Urinary bladder (tissue), 4 donors: ENCODE measurements around the gene SIM1. TPM values are rescaled to one million over a fixed set of nuclear protein-coding genes. Genes with fewer than 3 reads are reported as not detected.

Experiments
- DNase-seq: peaks from one replicate; pipeline ENCODE4 v3.0.0-alpha.2; 2015; ENCODE audit errors: extremely low spot score
- H3K27ac ChIP-seq: one replicate; pipeline ENCODE4 v1.5.1; 2013; ENCODE audit warnings: low read depth, mild to moderate bottlenecking, moderate library complexity
- H3K36me3 ChIP-seq: one replicate; pipeline ENCODE4 v1.6.1; 2013; ENCODE audit warnings: mild to moderate bottlenecking, moderate library complexity; ENCODE audit not compliant: insufficient read depth
- H3K4me1 ChIP-seq: one replicate; pipeline ENCODE4 v1.6.1; 2013; ENCODE audit warnings: mild to moderate bottlenecking, moderate library complexity; ENCODE audit not compliant: insufficient read depth
- H3K4me3 ChIP-seq: one replicate; pipeline ENCODE4 v1.5.1; 2013; ENCODE audit warnings: low read depth, low read length
- WGBS: extraction: QIAGEN DNeasy Blood & Tissue Kit; methylation state at CpG from one replicate; pipeline ENCODE4 v1.1.7; 2013; 5-methylcytosine and 5-hydroxymethylcytosine counted together
- polyA plus RNA-seq: library from polyadenylated mRNA; stranded (reverse); fragments of 200-250 nt; gene quantifications from one replicate; pipeline ENCODE4 v1.2.3, GENCODE V29; 2013
- total RNA-seq: library from RNA; depleted of rRNA; stranded (reverse); fragments of >200 nt; gene quantifications from one replicate; pipeline ENCODE4 v1.2.3, GENCODE V29; 2014
- donor health status: healthy with polysubstance abuse.
- donor health status: healthy.

Gene SIM1
- total and polyA plus RNA-seq, 2 donors = 0.21 TPM; not detected in 1

DNA sequence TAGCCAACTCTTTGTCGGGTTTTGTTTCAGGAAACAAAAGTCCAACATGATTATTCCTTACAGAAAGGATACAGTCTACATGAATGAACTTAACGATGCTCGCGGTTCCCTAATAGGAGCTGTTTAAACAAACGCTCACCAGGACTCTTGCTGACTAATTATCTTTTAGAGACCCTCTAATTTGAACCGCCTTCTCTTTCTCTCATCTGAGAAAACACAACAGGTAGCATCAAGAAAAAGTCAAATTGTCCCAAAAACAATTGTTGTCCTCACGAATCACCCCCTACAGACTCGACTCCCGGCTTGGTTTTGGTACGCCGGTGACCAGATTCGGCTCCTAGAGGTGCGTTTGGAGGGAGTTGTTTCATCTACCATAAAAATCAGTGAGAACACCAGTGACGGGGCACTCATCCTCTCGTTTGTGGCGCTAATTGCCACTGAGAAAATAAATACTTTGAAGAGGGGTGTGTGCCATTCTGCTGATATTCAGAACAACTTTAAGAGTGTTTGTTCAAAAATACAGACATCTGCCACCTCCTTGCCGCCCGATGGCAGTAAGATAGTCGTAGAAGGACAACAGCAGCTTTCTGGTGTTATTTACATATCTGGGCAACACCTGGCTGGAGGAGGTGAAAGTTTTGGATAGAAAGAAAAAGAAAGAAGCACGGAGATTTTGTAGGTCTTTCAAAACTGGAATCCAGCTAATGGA lies 1.1 kb upstream of the SIM1 start:
- Histone ChIP-seq H3K4me3 (no peak overlapping the region), H3K36me3 (no peaks in the 10 kb centered on the region), H3K27ac (no peak overlapping the region), H3K4me1 (no peaks in the 10 kb centered on the region)
- no peak for DNase-seq
- 9% methylated on average over 20 of the region's 20 CpGs for WGBS

DNA sequence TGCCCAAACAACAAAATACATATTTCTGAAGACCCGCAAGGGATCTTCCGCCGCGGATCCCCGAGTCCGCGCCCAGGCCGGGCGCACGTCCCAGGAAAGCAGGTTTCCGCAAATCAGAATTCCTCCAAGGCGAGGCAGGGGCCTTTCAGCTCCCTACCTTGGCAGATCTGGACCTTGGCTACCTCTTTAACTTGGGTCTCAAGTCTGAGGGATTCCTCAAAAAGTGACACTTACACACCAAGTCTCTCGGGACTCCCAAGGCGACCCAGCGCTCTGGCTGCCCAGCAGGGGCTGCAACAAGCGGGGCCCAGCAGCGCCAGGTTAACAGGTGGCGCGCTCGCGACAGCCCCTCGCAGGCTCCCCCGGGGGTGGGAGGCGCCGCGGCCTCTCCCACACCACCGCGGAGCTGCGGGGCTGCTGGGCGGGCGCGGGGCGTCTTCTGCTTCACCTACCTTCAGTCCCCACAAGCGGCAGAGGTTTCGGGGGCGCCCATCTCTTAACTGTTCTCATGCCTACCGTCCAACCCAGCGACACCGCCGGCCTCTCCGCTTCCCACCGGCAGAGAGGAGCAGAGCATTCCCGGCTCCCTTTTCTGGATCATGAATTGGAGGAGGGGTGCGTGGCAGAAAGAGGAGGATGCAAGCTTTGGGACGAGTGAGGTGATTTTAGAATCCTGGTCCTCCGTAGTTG lies 414 bp downstream of the SIM1 start:
- Histone ChIP-seq H3K27ac (no peak overlapping the region), H3K4me3 (peak overlapping the region; percentile 9), H3K4me1 (no peaks in the 10 kb centered on the region), H3K36me3 (no peaks in the 10 kb centered on the region)
- no peak for DNase-seq
- WGBS = 4% methylated on average over 46 of the region's 46 CpGs

DNA sequence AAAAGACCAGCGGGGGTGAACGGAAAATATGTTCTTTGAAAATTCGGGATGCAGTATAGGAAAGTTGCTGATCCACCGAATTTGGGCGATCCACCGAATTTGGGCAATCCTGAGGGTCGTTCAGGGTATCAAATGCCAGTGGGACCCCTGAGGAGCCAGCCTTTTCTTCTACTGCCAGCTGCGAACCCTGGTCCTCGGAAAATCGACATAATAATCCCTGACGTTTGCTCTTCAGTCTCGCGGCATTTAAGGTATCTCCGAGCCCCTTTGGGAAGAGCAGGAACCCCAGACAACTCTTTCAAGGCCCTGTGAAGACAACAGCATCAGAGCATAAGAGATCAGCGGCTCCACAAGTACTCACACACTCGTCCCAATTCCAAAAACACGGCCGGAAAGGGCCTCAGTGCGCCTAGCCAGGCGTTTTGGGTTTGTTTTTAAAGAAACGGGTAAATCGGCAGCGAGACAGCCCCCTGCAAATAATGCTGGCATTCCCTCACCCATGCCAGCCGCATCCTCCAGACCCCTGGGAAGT lies 1.0 kb downstream of the SIM1 start:
- DNase-seq = no peak
- no peak overlapping the region for H3K4me3 ChIP-seq

DNA sequence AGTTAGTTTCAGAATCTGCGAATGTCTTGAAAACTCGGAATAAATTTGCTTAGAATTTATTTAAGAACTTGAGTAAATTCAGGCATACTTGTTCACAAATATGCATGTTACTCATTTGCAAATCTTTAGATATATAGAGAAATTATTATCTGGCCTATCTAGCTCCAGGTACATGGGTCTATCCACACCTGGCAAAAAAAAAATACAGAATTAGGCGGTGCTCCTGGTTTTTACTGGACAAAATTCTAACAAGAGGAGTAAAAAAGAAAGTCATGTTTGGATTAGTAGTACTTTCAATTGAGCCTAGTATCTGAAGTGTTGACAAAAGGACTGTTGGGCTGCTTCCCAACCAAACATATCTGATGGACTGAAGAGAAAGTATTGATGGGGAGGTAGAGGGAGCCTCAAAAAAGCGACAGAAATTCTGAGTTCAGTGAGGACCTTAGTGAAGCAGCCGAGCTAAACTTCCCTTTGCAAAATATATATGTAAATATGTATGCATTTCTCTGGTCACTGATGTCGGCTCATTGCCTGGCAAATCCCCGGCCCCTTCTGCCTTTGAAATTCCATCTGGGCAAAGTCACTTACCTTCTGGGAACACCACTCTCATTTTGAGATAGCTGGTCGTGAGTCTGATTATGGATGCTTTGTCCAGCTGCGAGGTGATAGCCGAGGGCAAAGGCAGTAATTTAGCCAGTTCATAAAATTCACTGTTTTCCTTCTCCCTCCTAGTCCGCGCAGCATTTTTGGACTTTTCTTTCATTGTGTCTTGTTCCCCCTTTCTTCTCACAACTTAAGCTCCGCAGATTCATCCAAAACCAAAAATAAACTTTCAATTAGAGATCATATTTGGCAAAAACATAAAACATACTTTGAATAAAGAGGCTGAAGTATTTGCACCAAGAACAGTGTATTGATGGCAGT lies 1.8 kb downstream of the SIM1 start:
- Histone ChIP-seq H3K4me1 (no peaks in the 10 kb centered on the region), H3K27ac (no peak overlapping the region), H3K4me3 (no peak overlapping the region), H3K36me3 (no peaks in the 10 kb centered on the region)
- WGBS = 10% methylated on average over 13 of the region's 13 CpGs
- DNase-seq = no peak

More for the DNA sequence above, 1.0 kb downstream of the SIM1 start:
- Histone ChIP-seq H3K4me1 (no peaks in the 10 kb centered on the region), H3K27ac (no peak overlapping the region), H3K36me3 (no peaks in the 10 kb centered on the region)
- WGBS = 6% methylated on average over 24 of the region's 24 CpGs

DNA sequence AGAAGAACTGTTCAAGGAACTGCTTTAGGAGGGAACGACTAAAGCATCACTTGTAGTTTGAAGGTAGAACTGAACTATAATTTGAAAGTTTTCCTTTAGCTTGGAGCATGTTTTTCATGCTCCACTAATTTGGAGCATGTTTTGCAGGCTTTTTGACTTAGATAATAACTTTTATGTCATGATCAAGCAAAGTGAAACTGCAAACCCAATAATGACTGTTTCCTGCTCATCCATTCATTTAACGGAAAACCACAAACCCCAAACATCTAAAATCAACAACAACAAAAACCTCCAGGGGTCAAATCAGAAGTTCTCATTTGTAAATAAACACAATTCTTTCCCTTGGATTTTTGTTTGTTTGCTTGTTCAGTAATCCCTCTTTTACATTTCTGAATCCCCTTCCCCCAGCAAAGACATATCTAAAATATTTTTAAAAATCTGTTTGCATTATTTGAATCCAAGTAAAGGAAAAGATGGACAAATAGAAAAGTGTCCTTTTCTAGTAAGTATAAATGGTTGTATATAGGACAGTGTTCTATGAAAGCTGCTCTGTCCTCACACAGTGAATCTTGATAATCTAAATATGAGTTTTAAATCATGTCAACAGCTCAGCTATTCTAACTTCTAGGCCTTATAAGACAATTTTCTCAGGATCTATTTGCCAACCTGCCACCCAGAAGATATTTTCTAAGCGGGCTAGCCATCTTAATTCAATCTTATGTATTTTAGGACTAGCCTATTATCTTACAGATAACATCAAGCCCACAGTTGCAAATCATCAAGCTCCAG lies 2.6 kb downstream of the SIM1 start:
- no peaks in the 10 kb centered on the region for H3K36me3 ChIP-seq
- no peak overlapping the region for H3K4me3 ChIP-seq
- H3K27ac ChIP-seq = no peak overlapping the region
- WGBS = 8% methylated on average over 3 of the region's 3 CpGs
- no peak for DNase-seq
- no peaks in the 10 kb centered on the region for H3K4me1 ChIP-seq

DNA sequence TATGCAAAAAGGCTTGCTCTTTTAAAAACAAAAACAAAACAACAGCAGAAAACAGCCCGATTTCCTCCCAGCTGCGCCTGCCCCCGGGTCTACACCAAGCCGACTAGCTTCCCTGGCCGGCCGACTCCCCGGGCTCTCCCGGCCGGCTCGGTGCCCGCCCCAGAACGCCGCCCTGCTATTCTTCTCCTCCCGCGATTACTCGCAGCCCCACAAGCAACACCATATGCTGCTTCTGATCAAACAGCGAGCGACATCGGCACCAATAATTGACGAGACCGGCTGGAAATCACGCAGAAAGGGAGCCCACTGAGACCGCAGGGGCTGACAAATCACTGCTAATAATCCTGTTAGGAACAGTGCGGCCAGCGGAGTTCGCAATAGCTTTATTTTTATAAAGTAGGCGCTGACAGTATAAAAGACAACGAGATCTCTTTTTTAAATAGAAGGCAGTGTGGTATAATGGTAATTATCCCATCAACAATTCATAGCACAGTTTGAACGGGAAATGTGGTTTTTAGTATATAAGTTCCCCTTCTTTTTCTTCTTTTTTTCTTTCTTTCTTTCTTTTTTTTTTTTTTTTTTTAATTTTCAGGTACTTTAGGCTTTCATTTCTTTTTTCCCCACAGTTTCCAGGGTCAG lies 3.3 kb downstream of the SIM1 start:
- no peak for DNase-seq
- WGBS = 6% methylated on average over 29 of the region's 29 CpGs
- H3K27ac ChIP-seq = no peak overlapping the region
- H3K4me1 ChIP-seq = no peaks in the 10 kb centered on the region
- H3K36me3 ChIP-seq = no peaks in the 10 kb centered on the region
- H3K4me3 ChIP-seq = no peak overlapping the region

DNA sequence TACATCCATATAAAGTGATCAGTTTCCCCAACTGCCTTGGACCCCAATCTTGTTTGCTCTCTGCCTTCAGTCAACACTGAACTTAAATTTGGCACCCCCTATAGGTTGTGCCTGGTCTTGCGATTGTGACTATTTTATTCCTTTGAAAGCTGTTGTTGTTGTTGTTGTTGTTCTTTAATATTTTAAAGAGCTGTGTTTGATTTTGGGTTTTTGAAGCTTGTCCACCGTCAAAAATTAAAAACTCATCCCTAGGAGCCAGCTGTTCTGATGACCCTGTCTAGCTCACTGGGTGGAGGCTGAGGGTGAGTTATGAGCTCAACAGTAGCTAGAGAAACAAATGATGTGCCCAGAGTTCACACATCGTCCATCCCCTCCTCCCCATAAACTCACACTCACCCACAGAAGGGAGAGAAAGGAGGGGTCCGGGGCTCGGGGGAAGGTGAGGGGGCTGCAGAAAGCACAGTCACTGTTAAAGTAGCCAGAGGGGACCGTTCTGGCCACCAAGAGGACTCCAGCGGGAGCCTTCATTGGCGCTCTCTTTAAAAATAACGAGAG lies 4.0 kb downstream of the SIM1 start:
- H3K4me3 ChIP-seq = no peak overlapping the region
- no peak overlapping the region for H3K27ac ChIP-seq
- H3K36me3 ChIP-seq = no peaks in the 10 kb centered on the region
- H3K4me1 ChIP-seq = no peaks in the 10 kb centered on the region
- WGBS = 8% methylated on average over 9 of the region's 9 CpGs
- no peak for DNase-seq

DNA sequence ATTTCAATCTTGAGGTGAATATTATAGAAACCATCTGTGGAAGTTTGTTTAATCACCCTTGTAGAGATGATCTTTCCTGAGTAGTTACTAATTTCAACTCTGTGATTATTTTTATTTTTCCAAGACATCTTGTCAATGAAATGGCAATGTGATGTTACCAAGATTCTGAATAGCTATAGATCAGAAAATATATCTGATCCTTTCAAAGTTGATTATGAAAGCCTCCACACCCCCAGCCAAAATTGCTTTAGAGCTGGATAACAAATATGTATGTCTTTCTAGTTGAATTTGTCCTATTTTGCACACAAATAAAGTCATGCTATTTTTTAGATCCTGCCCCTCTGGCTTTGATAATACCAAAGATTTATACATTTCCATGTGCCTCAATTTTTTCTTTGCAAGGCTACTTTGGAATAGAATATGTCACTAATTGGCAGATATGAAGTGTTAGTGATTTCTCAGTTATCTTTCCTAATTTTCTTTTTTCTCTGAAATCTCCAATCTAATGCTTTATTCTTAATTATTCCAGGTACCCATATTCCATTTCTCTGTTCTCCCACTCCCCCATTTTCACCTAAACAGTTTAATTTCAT lies 5.0 kb downstream of the SIM1 start:
- Histone ChIP-seq H3K4me1 (no peaks in the 10 kb centered on the region), H3K27ac (no peak overlapping the region), H3K4me3 (no peak overlapping the region), H3K36me3 (no peaks in the 10 kb centered on the region)
- no peak for DNase-seq

DNA sequence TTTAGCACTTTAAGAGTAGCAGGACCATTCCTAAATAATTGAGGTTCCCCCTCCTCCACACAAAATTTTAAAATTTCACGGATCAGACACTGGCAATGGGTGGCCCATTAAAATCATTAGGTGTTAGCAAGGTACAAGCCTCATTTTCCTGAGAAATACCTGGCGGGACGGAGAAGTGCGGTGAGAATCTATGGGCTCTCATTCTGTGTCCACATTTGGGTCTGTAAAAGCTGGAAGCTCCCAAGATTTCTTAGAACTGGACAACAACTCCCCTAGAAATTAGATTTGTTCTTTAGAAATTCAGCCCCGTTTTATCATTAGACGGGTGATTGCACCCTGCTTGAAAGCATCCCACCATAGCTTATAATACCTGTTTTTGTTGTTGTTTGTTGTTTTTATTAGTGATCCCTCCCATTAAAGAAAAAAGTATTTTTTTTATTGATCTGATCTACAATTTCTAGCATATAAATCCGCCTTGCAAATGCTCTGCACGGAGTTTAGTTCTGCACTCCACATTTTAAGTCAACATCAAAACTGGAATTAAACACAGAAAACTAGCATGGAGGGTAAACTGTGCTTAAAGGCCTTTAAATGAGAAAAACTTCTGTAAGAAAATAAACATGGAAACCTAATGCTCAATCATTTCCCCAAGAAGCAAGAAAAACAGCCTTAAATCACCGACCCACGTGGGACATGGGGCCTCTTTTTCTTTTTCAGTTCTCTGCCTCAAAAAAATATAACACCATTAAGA lies 5.7 kb downstream of the SIM1 start:
- Histone ChIP-seq H3K4me1 (no peaks in the 10 kb centered on the region), H3K27ac (no peak overlapping the region), H3K4me3 (no peak overlapping the region), H3K36me3 (no peaks in the 10 kb centered on the region)
- DNase-seq = no peak
- WGBS = 16% methylated on average over 10 of the region's 10 CpGs

DNA sequence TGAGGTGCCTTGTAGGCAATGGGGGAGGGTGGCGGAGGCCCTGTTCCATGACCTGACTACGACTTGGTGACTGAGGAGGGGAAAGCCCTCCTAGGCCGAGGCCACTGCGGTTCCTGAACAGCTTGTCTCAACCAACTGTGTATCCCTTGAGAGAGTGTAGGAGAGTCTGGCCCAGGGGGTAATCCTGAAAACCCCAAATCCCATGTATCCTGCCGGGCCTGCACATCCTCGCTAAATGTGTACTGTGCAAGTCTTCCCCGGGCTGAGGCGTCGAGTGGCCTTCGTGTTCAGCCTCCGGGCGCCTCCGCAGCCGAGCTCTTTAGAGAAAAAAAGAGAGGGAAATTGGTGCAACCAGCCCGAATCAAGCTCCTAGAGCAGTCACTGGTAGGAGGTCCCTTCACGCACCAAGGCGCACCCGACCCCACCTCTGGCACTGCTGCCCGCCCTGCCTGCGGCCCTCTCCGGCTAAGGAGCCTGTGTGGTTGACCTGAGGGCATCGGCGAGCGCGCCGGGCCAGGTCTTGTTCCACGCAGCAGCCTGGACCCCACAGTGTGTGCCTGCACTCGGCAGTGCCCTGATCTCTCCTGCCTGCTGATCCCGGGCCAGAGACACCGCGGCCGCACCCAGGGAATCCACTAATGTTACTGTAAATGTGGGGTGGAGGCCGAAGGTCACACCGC lies 7.3 kb downstream of the SIM1 start:
- Histone ChIP-seq H3K27ac (no peak overlapping the region), H3K4me1 (no peaks in the 10 kb centered on the region), H3K4me3 (no peak overlapping the region), H3K36me3 (no peaks in the 10 kb centered on the region)
- DNase-seq = no peak
- 22% methylated on average over 34 of the region's 34 CpGs for WGBS

DNA sequence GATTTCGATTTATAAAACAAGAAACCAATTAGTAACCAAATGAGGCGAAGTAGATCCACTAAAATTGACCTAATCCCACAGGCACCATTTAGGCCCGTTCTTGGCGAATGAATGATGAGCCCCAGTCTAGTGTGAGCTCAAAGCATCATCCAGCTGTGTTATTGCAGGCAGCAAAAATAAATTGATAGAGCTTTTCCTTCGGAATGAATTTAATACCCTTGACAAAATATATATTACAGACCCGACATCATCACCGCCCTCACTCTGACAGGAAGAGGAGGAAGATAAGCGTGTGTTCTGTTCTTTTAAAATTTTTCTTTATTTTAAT lies 7.8 kb downstream of the SIM1 start:
- H3K4me3 ChIP-seq = no peak overlapping the region

More for the DNA sequence above, 7.8 kb downstream of the SIM1 start:
- H3K36me3 ChIP-seq = no peaks in the 10 kb centered on the region
- no peaks in the 10 kb centered on the region for H3K4me1 ChIP-seq
- WGBS = 23% methylated on average over 8 of the region's 8 CpGs
- no peak for DNase-seq
- no peak overlapping the region for H3K27ac ChIP-seq
